ENCODE results near the gene TENM3. TPM values are rescaled to one million over a fixed set of nuclear protein-coding genes. Genes with fewer than 3 reads are reported as not detected.

TENM3 gene
- polyA plus RNA-seq, 4 donors = 14.4 to 17.3 (median 15.4) TPM

GRCh38 chr4:182846036-182846435 lies 602.8 kb downstream of the TENM3 start:
- no peak for DNase-seq (ENCODE audit: low read depth in 4 of 4, low spot score in 2 of 4)

GRCh38 chr4:182847576-182848450 lies 604.6 kb downstream of the TENM3 start:
- no peak for DNase-seq (ENCODE audit: low read depth in 4 of 4, low spot score in 2 of 4)

GRCh38 chr4:182848685-182849084 lies 605.5 kb downstream of the TENM3 start:
- no peak for DNase-seq (ENCODE audit: low read depth in 4 of 4, low spot score in 2 of 4)
